HepG2 (cell line): ENCODE measurements around the gene EFNA2. TPM values are rescaled to one million over a fixed set of nuclear protein-coding genes. Genes with fewer than 3 reads are reported as not detected.

Experiments
- AGO1 ChIP-seq: fragments of 200-400 bp; formaldehyde crosslinking; IDR thresholded peaks from 2 replicates; pipeline ENCODE4 v1.6.1; 2017; ENCODE audit warnings: mild to moderate bottlenecking, low read depth, low read length, moderate library complexity; ENCODE audit not compliant: poor library complexity, severe bottlenecking
- GLI4 ChIP-seq: sonication (generic); formaldehyde crosslinking; IDR thresholded peaks from 2 replicates; pipeline ENCODE4 v1.5.1; 2020; ENCODE audit warnings: missing genetic modification reagents, mild to moderate bottlenecking, moderate library complexity, borderline replicate concordance
- KAT8 ChIP-seq: IDR thresholded peaks from 2 replicates; pipeline ENCODE4 v1.6.1; 2016; ENCODE audit warnings: missing genetic modification reagents, missing compliant biosample characterization
- SAP130 ChIP-seq: IDR thresholded peaks from 2 replicates; pipeline ENCODE4 v1.6.1; 2016; ENCODE audit warnings: low read depth
- SRSF4 ChIP-seq: fragments of 200-400 bp; formaldehyde crosslinking; IDR thresholded peaks from one replicate; pipeline ENCODE4 v1.6.1; 2018; ENCODE audit warnings: mild to moderate bottlenecking, low read depth, low read length, moderate library complexity; ENCODE audit not compliant: poor library complexity, severe bottlenecking
- TAF1 ChIP-seq: sonication (generic); formaldehyde crosslinking; IDR thresholded peaks from 2 replicates; pipeline ENCODE4 v1.4.0; 2020; ENCODE audit warnings: missing genetic modification reagents
- ZNF430 ChIP-seq: sonication (generic); formaldehyde crosslinking; IDR thresholded peaks from 2 replicates; pipeline ENCODE4 v1.9.0; 2021; ENCODE audit warnings: mild to moderate bottlenecking, missing genetic modification reagents
- ZNF484 ChIP-seq: sonication (generic); formaldehyde crosslinking; IDR thresholded peaks from 2 replicates; pipeline ENCODE4 v1.5.1; 2020; ENCODE audit warnings: mild to moderate bottlenecking, low read depth, missing genetic modification reagents, borderline replicate concordance
- ZSCAN22 ChIP-seq: sonication (generic); formaldehyde crosslinking; IDR thresholded peaks from 2 replicates; pipeline ENCODE4 v1.4.0; 2020; ENCODE audit warnings: mild to moderate bottlenecking, missing genetic modification reagents
- polyA plus RNA-seq, 8 experiments: library from polyadenylated mRNA; depleted of rRNA in 3 of 8; stranded (reverse) in 7 of 8; unstranded in 1 of 8; fragments of >200 nt; fragmentation: Illumina TruSeq in 4 of 8; extraction: Trizol in 4 of 8; gene quantifications; 2 replicates each; pipeline versions ENCODE4 v1.2.1 to v1.2.3, GENCODE V29; 2011 to 2016; ENCODE audit warnings: low read depth in 4 of 8, missing spikeins in 1 of 8, mixed read lengths in 1 of 8; ENCODE audit not compliant: insufficient read depth in 1 of 8
- total RNA-seq, 5 experiments: library from RNA; depleted of rRNA; stranded (reverse); fragments of >200 nt; fragmentation: Illumina TruSeq; extraction: Trizol; gene quantifications; 2 replicates each; pipeline ENCODE4 v1.2.3, GENCODE V29; 2016; ENCODE audit warnings: low read depth in 1 of 5
- TF ChIP-seq, protein P1 (sequence below): sonication (generic); formaldehyde crosslinking; IDR thresholded peaks from 2 replicates; pipeline ENCODE4 v1.4.0; 2020; ENCODE audit warnings: missing genetic modification reagents
- TF ChIP-seq, protein P2 (sequence below): IDR thresholded peaks from 2 replicates; pipeline ENCODE4 v1.6.1; 2016; ENCODE audit warnings: control low read depth
- TF ChIP-seq, protein P3 (sequence below): sonication (generic); formaldehyde crosslinking; IDR thresholded peaks from 2 replicates; pipeline ENCODE4 v1.5.0; 2020; ENCODE audit warnings: mild to moderate bottlenecking, missing genetic modification reagents, borderline replicate concordance
- TF ChIP-seq, protein P4 (sequence below), 2 experiments: sonication (generic) in 1 of 2; formaldehyde crosslinking in 1 of 2; IDR thresholded peaks; 2 replicates each; pipeline versions ENCODE4 v1.4.0 to v1.6.1; 2016 to 2020; ENCODE audit warnings: borderline replicate concordance in 1 of 2, low read depth in 1 of 2, mild to moderate bottlenecking in 1 of 2, missing genetic modification reagents in 1 of 2
- TF ChIP-seq, protein P5 (sequence below): sonication (generic); formaldehyde crosslinking; IDR thresholded peaks from 2 replicates; pipeline ENCODE4 v1.4.0; 2020; ENCODE audit warnings: missing genetic modification reagents

The EFNA2 gene
- total and polyA plus RNA-seq, 2 of the 13 experiments (the other 11 are each of a cell fraction or from before 2014, with no cell fraction given): 6.0 to 9.9 TPM

DNA sequence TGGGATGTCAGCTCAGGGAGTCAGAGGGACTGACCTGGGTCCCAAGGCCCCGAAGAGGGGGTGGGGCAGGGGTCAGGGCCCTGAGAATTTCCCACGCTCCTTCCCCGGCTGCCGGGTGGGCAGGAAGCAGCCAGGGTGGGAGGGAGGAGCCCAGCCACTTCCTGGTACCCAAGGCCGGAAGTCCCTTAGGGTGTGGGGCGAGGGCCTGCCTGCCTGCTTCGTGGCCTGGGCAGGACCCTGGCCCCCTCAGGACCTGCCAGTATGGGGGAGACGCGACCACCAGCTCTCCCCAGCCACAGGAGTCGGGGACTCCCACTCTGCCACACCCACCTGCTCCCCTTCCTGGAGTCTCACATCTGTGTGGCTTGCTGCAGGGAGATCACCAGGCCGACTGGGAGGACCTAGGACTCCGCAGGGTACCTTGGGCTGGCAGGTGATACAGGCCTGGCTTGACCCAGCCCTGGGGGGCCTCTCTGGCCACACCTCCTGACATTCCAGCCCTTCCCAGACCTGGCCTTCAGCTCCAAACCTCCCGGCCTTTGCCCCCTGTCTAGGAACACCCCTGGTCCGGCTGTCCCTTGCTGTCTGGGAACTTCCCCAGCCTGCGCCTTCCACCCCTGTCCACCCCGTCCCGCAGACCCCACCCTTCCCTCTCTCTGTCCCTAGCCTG is 26.3 kb upstream of the EFNA2 start (continued):
- TF ChIP-seq, protein P1, sequence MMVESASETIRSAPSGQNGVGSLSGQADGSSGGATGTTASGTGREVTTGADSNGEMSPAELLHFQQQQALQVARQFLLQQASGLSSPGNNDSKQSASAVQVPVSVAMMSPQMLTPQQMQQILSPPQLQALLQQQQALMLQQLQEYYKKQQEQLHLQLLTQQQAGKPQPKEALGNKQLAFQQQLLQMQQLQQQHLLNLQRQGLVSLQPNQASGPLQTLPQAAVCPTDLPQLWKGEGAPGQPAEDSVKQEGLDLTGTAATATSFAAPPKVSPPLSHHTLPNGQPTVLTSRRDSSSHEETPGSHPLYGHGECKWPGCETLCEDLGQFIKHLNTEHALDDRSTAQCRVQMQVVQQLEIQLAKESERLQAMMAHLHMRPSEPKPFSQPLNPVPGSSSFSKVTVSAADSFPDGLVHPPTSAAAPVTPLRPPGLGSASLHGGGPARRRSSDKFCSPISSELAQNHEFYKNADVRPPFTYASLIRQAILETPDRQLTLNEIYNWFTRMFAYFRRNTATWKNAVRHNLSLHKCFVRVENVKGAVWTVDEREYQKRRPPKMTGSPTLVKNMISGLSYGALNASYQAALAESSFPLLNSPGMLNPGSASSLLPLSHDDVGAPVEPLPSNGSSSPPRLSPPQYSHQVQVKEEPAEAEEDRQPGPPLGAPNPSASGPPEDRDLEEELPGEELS: peak; percentile 55; the same call in 1 of the 2 replicates
- TF ChIP-seq ZNF484 (CRISPR knock-in tag) (no peak), TAF1 (CRISPR knock-in tag) (peak; percentile 66), AGO1 (peak; percentile 99), ZSCAN22 (no peak), SRSF4 (peak; percentile 83), ZNF430 (CRISPR knock-in tag) (peak; percentile 82), SAP130 (CRISPR knock-in tag) (peak; percentile 83), KAT8 (CRISPR knock-in tag) (peak; percentile 83), GLI4 (CRISPR knock-in tag) (no peak)
- TF ChIP-seq, protein P2, sequence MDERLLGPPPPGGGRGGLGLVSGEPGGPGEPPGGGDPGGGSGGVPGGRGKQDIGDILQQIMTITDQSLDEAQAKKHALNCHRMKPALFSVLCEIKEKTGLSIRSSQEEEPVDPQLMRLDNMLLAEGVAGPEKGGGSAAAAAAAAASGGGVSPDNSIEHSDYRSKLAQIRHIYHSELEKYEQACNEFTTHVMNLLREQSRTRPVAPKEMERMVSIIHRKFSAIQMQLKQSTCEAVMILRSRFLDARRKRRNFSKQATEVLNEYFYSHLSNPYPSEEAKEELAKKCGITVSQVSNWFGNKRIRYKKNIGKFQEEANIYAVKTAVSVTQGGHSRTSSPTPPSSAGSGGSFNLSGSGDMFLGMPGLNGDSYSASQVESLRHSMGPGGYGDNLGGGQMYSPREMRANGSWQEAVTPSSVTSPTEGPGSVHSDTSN (CRISPR knock-in tag): no peak; the same call in 1 of the 2 replicates
- TF ChIP-seq, protein P3, sequence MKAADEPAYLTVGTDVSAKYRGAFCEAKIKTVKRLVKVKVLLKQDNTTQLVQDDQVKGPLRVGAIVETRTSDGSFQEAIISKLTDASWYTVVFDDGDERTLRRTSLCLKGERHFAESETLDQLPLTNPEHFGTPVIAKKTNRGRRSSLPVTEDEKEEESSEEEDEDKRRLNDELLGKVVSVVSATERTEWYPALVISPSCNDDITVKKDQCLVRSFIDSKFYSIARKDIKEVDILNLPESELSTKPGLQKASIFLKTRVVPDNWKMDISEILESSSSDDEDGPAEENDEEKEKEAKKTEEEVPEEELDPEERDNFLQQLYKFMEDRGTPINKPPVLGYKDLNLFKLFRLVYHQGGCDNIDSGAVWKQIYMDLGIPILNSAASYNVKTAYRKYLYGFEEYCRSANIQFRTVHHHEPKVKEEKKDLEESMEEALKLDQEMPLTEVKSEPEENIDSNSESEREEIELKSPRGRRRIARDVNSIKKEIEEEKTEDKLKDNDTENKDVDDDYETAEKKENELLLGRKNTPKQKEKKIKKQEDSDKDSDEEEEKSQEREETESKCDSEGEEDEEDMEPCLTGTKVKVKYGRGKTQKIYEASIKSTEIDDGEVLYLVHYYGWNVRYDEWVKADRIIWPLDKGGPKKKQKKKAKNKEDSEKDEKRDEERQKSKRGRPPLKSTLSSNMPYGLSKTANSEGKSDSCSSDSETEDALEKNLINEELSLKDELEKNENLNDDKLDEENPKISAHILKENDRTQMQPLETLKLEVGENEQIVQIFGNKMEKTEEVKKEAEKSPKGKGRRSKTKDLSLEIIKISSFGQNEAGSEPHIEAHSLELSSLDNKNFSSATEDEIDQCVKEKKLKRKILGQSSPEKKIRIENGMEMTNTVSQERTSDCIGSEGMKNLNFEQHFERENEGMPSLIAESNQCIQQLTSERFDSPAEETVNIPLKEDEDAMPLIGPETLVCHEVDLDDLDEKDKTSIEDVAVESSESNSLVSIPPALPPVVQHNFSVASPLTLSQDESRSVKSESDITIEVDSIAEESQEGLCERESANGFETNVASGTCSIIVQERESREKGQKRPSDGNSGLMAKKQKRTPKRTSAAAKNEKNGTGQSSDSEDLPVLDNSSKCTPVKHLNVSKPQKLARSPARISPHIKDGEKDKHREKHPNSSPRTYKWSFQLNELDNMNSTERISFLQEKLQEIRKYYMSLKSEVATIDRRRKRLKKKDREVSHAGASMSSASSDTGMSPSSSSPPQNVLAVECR (CRISPR knock-in tag): peak; percentile 86; the same call in 1 of the 2 replicates
- TF ChIP-seq, protein P4, sequence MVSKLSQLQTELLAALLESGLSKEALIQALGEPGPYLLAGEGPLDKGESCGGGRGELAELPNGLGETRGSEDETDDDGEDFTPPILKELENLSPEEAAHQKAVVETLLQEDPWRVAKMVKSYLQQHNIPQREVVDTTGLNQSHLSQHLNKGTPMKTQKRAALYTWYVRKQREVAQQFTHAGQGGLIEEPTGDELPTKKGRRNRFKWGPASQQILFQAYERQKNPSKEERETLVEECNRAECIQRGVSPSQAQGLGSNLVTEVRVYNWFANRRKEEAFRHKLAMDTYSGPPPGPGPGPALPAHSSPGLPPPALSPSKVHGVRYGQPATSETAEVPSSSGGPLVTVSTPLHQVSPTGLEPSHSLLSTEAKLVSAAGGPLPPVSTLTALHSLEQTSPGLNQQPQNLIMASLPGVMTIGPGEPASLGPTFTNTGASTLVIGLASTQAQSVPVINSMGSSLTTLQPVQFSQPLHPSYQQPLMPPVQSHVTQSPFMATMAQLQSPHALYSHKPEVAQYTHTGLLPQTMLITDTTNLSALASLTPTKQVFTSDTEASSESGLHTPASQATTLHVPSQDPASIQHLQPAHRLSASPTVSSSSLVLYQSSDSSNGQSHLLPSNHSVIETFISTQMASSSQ (IDR thresholded peaks at IDR 0.05; ENCODE audit: low read depth): no peak
- TF ChIP-seq, protein P4 (CRISPR knock-in tag; IDR thresholded peaks at IDR 0.05; ENCODE audit: borderline replicate concordance): peak; percentile 81; the same call in 1 of the 2 replicates
- TF ChIP-seq, protein P5, sequence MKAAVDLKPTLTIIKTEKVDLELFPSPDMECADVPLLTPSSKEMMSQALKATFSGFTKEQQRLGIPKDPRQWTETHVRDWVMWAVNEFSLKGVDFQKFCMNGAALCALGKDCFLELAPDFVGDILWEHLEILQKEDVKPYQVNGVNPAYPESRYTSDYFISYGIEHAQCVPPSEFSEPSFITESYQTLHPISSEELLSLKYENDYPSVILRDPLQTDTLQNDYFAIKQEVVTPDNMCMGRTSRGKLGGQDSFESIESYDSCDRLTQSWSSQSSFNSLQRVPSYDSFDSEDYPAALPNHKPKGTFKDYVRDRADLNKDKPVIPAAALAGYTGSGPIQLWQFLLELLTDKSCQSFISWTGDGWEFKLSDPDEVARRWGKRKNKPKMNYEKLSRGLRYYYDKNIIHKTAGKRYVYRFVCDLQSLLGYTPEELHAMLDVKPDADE: no peak
